HEK293T (cell line): ENCODE results near the gene NDUFA8.

ENCODE experiments used
- CTBP1 ChIP-seq: fragments of 450-650 bp; IDR thresholded peaks from 2 replicates; pipeline ENCODE4 v1.6.1; 2016; ENCODE audit warnings: borderline replicate concordance
- L3MBTL2 ChIP-seq: fragments of 450-650 bp; conservative IDR thresholded peaks from 2 replicates; pipeline ENCODE4 v1.6.1; 2016; ENCODE audit warnings: mild to moderate bottlenecking
- SP1 ChIP-seq: fragments of 450-650 bp; IDR thresholded peaks from 2 replicates; pipeline ENCODE4 v1.6.1; 2017
- SUZ12 ChIP-seq: fragments of 450-650 bp; IDR thresholded peaks from 2 replicates; pipeline ENCODE4 v1.6.1; 2016; ENCODE audit warnings: mild to moderate bottlenecking

GRCh38 chr9:122200960-122201595 is 41.5 kb upstream of the NDUFA8 start:
- TF ChIP-seq L3MBTL2 (no peak), SUZ12 (no peak), CTBP1 (no peak), SP1 (no peak)
